ENCODE data around the gene RNASE4.

DNA sequence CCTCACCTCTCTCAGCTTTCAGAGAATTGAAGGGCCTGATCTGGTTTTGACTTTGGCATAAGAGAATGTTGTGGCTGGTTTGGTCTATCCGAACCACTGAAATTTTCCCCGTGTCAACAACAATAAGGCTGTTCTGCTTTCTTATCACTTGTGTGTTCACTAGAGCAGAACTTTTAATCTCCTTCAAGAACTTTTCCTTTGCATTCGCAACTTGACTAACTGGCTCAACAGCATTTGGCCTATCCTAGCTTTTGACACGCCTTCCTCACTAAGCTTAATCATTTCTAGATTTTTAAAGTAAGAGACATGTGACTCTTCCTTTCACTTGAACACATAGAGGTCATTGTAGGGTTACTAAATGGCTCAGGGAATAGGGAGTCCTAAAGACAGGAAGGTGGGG, 35.4 kb downstream of the RNASE4 start:
- TF ChIP-seq, protein P1, sequence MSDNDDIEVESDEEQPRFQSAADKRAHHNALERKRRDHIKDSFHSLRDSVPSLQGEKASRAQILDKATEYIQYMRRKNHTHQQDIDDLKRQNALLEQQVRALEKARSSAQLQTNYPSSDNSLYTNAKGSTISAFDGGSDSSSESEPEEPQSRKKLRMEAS (IDR thresholded peaks at IDR 0.05) = no peak
- TF ChIP-seq, protein P2, sequence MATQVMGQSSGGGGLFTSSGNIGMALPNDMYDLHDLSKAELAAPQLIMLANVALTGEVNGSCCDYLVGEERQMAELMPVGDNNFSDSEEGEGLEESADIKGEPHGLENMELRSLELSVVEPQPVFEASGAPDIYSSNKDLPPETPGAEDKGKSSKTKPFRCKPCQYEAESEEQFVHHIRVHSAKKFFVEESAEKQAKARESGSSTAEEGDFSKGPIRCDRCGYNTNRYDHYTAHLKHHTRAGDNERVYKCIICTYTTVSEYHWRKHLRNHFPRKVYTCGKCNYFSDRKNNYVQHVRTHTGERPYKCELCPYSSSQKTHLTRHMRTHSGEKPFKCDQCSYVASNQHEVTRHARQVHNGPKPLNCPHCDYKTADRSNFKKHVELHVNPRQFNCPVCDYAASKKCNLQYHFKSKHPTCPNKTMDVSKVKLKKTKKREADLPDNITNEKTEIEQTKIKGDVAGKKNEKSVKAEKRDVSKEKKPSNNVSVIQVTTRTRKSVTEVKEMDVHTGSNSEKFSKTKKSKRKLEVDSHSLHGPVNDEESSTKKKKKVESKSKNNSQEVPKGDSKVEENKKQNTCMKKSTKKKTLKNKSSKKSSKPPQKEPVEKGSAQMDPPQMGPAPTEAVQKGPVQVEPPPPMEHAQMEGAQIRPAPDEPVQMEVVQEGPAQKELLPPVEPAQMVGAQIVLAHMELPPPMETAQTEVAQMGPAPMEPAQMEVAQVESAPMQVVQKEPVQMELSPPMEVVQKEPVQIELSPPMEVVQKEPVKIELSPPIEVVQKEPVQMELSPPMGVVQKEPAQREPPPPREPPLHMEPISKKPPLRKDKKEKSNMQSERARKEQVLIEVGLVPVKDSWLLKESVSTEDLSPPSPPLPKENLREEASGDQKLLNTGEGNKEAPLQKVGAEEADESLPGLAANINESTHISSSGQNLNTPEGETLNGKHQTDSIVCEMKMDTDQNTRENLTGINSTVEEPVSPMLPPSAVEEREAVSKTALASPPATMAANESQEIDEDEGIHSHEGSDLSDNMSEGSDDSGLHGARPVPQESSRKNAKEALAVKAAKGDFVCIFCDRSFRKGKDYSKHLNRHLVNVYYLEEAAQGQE (IDR thresholded peaks at IDR 0.05; ENCODE audit: low read depth) = no peak
- TF ChIP-seq EP300 (IDR thresholded peaks at IDR 0.05; ENCODE audit: borderline replicate concordance) = no peak
- no peak for TF ChIP-seq CEBPB (IDR thresholded peaks at IDR 0.05)
- TF ChIP-seq RAD21 (IDR thresholded peaks at IDR 0.05; ENCODE audit: low read depth) = no peak
- TF ChIP-seq TAF1 (IDR thresholded peaks at IDR 0.05; ENCODE audit: low read depth) = no peak
- TF ChIP-seq TEAD4 (IDR thresholded peaks at IDR 0.05) = no peak
- TF ChIP-seq CREB1 (IDR thresholded peaks at IDR 0.05; ENCODE audit: low read depth) = no peak

Measured in Ishikawa (cell line).